K562 (cell line): ENCODE measurements around the gene POM121. TPM values are rescaled to one million over a fixed set of nuclear protein-coding genes. Genes with fewer than 3 reads are reported as not detected.
"Not testable (repeated sequence)": the region's sequence is repeated elsewhere in the genome, so short reads cannot be mapped to it uniquely, and the experiment has no call there.

ENCODE experiments used
- ATAC-seq: fragments of 200-7000 bp; cut with Tn5 transposase; 3 replicates; pipeline ENCODE4 v1.9.1; 2020; ENCODE audit warnings: moderate library complexity
- BruUV-seq: library from RNA; stranded (reverse); fragments of 400-500 nt; replicated peaks from 2 replicates; lab custom pipeline; 2021; lab: Mats Ljungman, UMichigan
- CTCF ChIA-PET: fragments of 300-600 bp; formaldehyde crosslinking; extraction: SDS; loops from one replicate; lab custom pipeline; 2021; ENCODE audit warnings: low intra/inter-chr PET ratio; lab: Yijun Ruan, JAX
- POLR2A ChIA-PET: fragments of 300-600, 350-650 bp; sonication (Branson Sonifier 250); formaldehyde crosslinking; extraction: SDS; loops from one replicate; lab custom pipeline; 2021; ENCODE audit warnings: antibody characterized with exemption, inconsistent platforms; lab: Yijun Ruan, JAX
- DNase-seq, 4 experiments: peaks; one replicate each; pipeline versions ENCODE4 v3.0.0 to v3.0.0-alpha.2; 2011 to 2018; ENCODE audit warnings: low spot score in 3 of 4, mixed read lengths in 3 of 4; ENCODE audit errors: extremely low read depth in 1 of 4
- FAIRE-seq: peaks from 2 replicates; lab custom pipeline; 2011; peaks lifted over from hg19 to GRCh38; lab: Jason Lieb, UNC
- H2AFZ ChIP-seq: 2 replicates; pipeline ENCODE4 v1.6.0; 2011; ENCODE audit warnings: low read depth, low read length, control low read depth, inconsistent platforms
- H3K27ac ChIP-seq: fragments of 200-600 bp; 3 replicates; pipeline ENCODE4 v1.8.0; 2011; ENCODE audit warnings: low read depth, mild to moderate bottlenecking, control low read depth, inconsistent platforms, low read length, moderate library complexity, mixed read lengths; ENCODE audit errors: extremely low read depth
- H3K27me3 ChIP-seq, 2 experiments: fragments of 300-600 bp in 1 of 2; 2 replicates in 1 of 2; 3 replicates in 1 of 2; pipeline versions ENCODE4 v1.6.0 to v1.8.0; 2011; ENCODE audit warnings: inconsistent platforms in 2 of 2, low read length in 2 of 2, mild to moderate bottlenecking in 1 of 2, mixed read lengths in 1 of 2, moderate library complexity in 1 of 2; ENCODE audit not compliant: control insufficient read depth in 2 of 2, insufficient read depth in 2 of 2
- H3K36me3 ChIP-seq: fragments of 300-600 bp; 3 replicates; pipeline ENCODE4 v1.8.0; 2011; ENCODE audit warnings: mild to moderate bottlenecking, low read length, inconsistent platforms; ENCODE audit not compliant: control insufficient read depth, insufficient read depth
- H3K4me1 ChIP-seq, 2 experiments: fragments of 200-600 bp in 1 of 2; replicated peaks in 1 of 2; 2 replicates in 1 of 2; 3 replicates in 1 of 2; pipeline versions ENCODE4 v1.5.1 to v1.8.0; 2011; ENCODE audit warnings: inconsistent platforms in 2 of 2, low read length in 2 of 2, mild to moderate bottlenecking in 1 of 2, mixed read lengths in 1 of 2, moderate library complexity in 1 of 2; ENCODE audit not compliant: control insufficient read depth in 2 of 2, insufficient read depth in 2 of 2
- H3K4me2 ChIP-seq: 2 replicates; pipeline ENCODE4 v1.6.1; 2011; ENCODE audit warnings: low read length, control low read depth, inconsistent platforms, mixed read lengths; ENCODE audit not compliant: insufficient read depth
- H3K4me3 ChIP-seq: fragments of 200-600 bp; sonication (generic), shearing (Covaris generic); 2 replicates; pipeline ENCODE4 v1.5.1; 2016; ENCODE audit warnings: control low read depth, inconsistent platforms
- H3K79me2 ChIP-seq: fragments of 200-600 bp; 3 replicates; pipeline ENCODE4 v1.8.0; 2011; ENCODE audit warnings: low read length, inconsistent platforms; ENCODE audit not compliant: control insufficient read depth, insufficient read depth
- H3K9ac ChIP-seq, 2 experiments: 2 replicates each; pipeline versions ENCODE4 v1.6.0 to v1.6.1; 2011; ENCODE audit warnings: low read depth in 2 of 2, low read length in 2 of 2, control low read depth in 1 of 2, inconsistent platforms in 1 of 2, mild to moderate bottlenecking in 1 of 2, mixed read lengths in 1 of 2; ENCODE audit not compliant: insufficient read depth in 1 of 2
- H3K9me1 ChIP-seq: one replicate; pipeline ENCODE4 v1.6.0; 2011; ENCODE audit warnings: inconsistent platforms, mild to moderate bottlenecking, low read length, moderate library complexity; ENCODE audit not compliant: control insufficient read depth, insufficient read depth
- H3K9me3 ChIP-seq: replicated peaks from 2 replicates; pipeline ENCODE4 v1.5.1; 2011; ENCODE audit warnings: low read depth, low read length, inconsistent platforms; ENCODE audit not compliant: control insufficient read depth, insufficient read depth
- H4K20me1 ChIP-seq: replicated peaks from 2 replicates; pipeline ENCODE4 v1.6.1; 2011; ENCODE audit warnings: low read length, inconsistent platforms, mixed read lengths; ENCODE audit not compliant: control insufficient read depth, insufficient read depth
- WGBS: fragments of 100-300 bp; shearing (Covaris generic); methylation state at CpG from one replicate; pipeline ENCODE4 v1.1.6; 2016; ENCODE audit warnings: low coverage, mixed read lengths; ENCODE audit not compliant: insufficient coverage; ENCODE audit errors: missing lambda C conversion rate; 5-methylcytosine and 5-hydroxymethylcytosine counted together
- in situ Hi-C: fragments of 300-500 bp; cut with MboI; formaldehyde crosslinking; loops from 4 replicates; pipeline ENCODE4 v1.15.0; 2018; ENCODE audit warnings: inconsistent platforms, mixed read lengths
- intact Hi-C: fragments of 100-400 bp; cut with micrococcal nuclease; formaldehyde crosslinking; loops from 2 replicates; pipeline ENCODE4 v1.14.2; 2022
- polyA plus RNA-seq, 8 experiments: library from polyadenylated mRNA; depleted of rRNA in 4 of 8; stranded (reverse) in 5 of 8; unstranded in 3 of 8; fragments of >200 nt; fragmentation: Nextera tagmentation in 2 of 8; fragmentation: Illumina TruSeq in 1 of 8; extraction: Ambion mirVana in 2 of 8; extraction: Trizol in 1 of 8; gene quantifications; 2 replicates each; pipeline versions ENCODE4 v1.2.1 to v1.2.3, GENCODE V29; 2011 to 2014; ENCODE audit warnings: inconsistent platforms in 1 of 8, missing spikeins in 1 of 8
- total RNA-seq, 7 experiments: library from RNA; depleted of rRNA in 6 of 7; stranded (reverse); fragments of >200 nt in 6 of 7; fragmentation: Illumina TruSeq in 2 of 7; extraction: Trizol in 2 of 7; gene quantifications; 2 replicates each; pipeline versions ENCODE4 v1.2.1 to v1.2.3, GENCODE V29; 2011 to 2021; ENCODE audit warnings: low replicate concordance in 1 of 7

POM121 gene
- total and polyA plus RNA-seq, 9 of the 15 experiments (the other 6 are each of a cell fraction or from before 2014, with no cell fraction given): 3.6 to 112 (median 12.5) TPM

GRCh38 chr7:72975656-72976286 lies 50.9 kb downstream of the POM121 start:
- H3K9me1 ChIP-seq, H3K4me1 ChIP-seq, in situ Hi-C loops, intact Hi-C loops, DNase-seq, H3K4me3 ChIP-seq, FAIRE-seq, H2AFZ ChIP-seq, H3K27ac ChIP-seq, CTCF ChIA-PET, ATAC-seq, H3K4me2 ChIP-seq, H3K79me2 ChIP-seq, POLR2A ChIA-PET, H3K36me3 ChIP-seq, H3K9me3 ChIP-seq, H3K27me3 ChIP-seq, H3K9ac ChIP-seq, BruUV-seq, H4K20me1 ChIP-seq: not testable (repeated sequence)
- 100% methylated on average over 1 of the region's 55 CpGs for WGBS

DNA sequence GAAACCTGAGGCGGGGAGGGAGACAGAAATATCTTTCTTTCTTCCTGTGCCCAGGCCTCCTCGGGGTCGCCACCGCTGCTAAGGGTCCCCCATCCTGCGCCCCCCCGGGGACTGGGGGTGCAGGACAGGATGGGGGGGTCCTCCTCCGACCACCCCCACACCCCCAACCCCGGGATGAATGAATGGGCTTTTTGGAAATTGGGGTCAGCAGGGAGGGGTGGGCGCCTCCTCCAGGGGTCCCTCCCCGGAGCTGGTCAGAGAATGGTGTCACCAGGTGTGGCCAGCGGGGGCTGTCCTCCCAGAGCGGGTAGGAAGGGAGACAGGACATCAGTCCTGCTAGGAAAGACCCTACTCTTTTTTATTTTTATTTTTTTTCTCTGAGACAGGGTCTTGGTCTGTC lies 51.5 kb downstream of the POM121 start:
- H4K20me1 ChIP-seq, POLR2A ChIA-PET, H3K9me3 ChIP-seq, ATAC-seq, in situ Hi-C loops, CTCF ChIA-PET, FAIRE-seq, DNase-seq, H3K4me1 ChIP-seq, H3K79me2 ChIP-seq, H2AFZ ChIP-seq, H3K27ac ChIP-seq, BruUV-seq, H3K4me3 ChIP-seq, H3K4me2 ChIP-seq, H3K9ac ChIP-seq, H3K36me3 ChIP-seq, H3K27me3 ChIP-seq, intact Hi-C loops, H3K9me1 ChIP-seq: not testable (repeated sequence)
- WGBS: 100% methylated on average over 1 of the region's 12 CpGs

GRCh38 chr7:72980382-72980781 lies 55.5 kb downstream of the POM121 start:
- H3K4me1 ChIP-seq, H3K4me2 ChIP-seq, CTCF ChIA-PET, H3K4me3 ChIP-seq, BruUV-seq, intact Hi-C loops, H3K27ac ChIP-seq, H3K9ac ChIP-seq, H3K9me3 ChIP-seq, H3K79me2 ChIP-seq, ATAC-seq, H2AFZ ChIP-seq, FAIRE-seq, in situ Hi-C loops, POLR2A ChIA-PET, H3K9me1 ChIP-seq, H3K36me3 ChIP-seq, DNase-seq, H3K27me3 ChIP-seq, H4K20me1 ChIP-seq: not testable (repeated sequence)
- WGBS: 79% methylated on average over 2 of the region's 6 CpGs

- H3K36me3 ChIP-seq, POLR2A ChIA-PET, H3K4me3 ChIP-seq, H3K4me1 ChIP-seq, H3K27me3 ChIP-seq, ATAC-seq, H3K27ac ChIP-seq, H4K20me1 ChIP-seq, H3K4me2 ChIP-seq, CTCF ChIA-PET, intact Hi-C loops, H3K9me1 ChIP-seq, H3K79me2 ChIP-seq, DNase-seq, H3K9ac ChIP-seq, in situ Hi-C loops, BruUV-seq, H3K9me3 ChIP-seq, H2AFZ ChIP-seq, FAIRE-seq: not testable (repeated sequence)
- WGBS: no CpG with 5 or more reads among the region's 11 CpGs
These were observed 57.2 kb downstream of the POM121 start for GRCh38 chr7:72982084-72982483.
